ENCODE results near the gene THAP8. TPM values are rescaled to one million over a fixed set of nuclear protein-coding genes. Genes with fewer than 3 reads are reported as not detected.

Gene THAP8
- total and polyA plus RNA-seq, 2 donors (not counting 3 experiments of a cell fraction or from before 2014, with no cell fraction given), result 2.9 to 6.6 TPM

DNA sequence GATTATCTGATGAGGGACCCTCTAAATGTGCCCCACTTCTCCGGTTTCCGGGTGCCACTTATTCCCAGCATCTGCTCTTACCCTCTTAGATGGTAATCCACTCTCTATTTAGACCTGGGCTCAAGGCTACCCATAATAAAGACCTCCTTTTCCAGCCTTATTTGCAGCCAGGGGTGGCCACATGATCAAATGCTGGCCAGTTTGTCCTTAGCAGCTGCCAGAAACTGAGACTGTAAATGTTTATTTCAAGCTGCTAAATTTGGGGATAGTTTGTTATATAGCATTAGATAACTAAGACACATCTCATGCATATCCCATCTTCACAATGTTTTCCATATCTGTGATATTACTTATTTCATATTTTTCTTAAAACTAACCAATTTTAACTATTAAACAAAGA, 10.1 kb downstream of the THAP8 start:
- Histone ChIP-seq H3K27ac (ENCODE audit: insufficient read depth, low read depth, low read length) (no peak overlapping the region), H3K4me2 (ENCODE audit: insufficient read depth, low read length) (no peak overlapping the region), H3K4me1 (ENCODE audit: control insufficient read depth, extremely low read depth, insufficient read depth, low read length) (no peaks in the 10 kb centered on the region), H4K20me1 (replicated peaks; ENCODE audit: control insufficient read depth, extremely low read depth, insufficient read depth, low read length) (no peaks in the 10 kb centered on the region), H2AFZ (ENCODE audit: low read depth, low read length) (no peak overlapping the region), H3K9ac (replicated peaks; ENCODE audit: extremely low read depth, insufficient read depth, low read length) (no peak overlapping the region), H3K4me3 (replicated peaks in 1 of 3; ENCODE audit: insufficient read depth in 1 of 3, low read depth in 1 of 3, low read length in 3 of 3) (no peak overlapping the region), H3K9me1 (replicated peaks; ENCODE audit: control insufficient read depth, extremely low read depth, insufficient read depth, low read length) (no peaks in the 10 kb centered on the region), H3K27me3 (ENCODE audit: control insufficient read depth in 2 of 2, insufficient read depth in 2 of 2, low read length in 2 of 2) (no peaks in the 10 kb centered on the region), H3K79me2 (ENCODE audit: control insufficient read depth, insufficient read depth, low read length) (no peaks in the 10 kb centered on the region), H3K9me3 (replicated peaks; ENCODE audit: control insufficient read depth, insufficient read depth, low read length) (no peaks in the 10 kb centered on the region), H3K36me3 (ENCODE audit: control insufficient read depth in 2 of 2, extremely low read depth in 1 of 2, insufficient read depth in 2 of 2, low read length in 2 of 2) (no peaks in the 10 kb centered on the region)
- TF ChIP-seq JUN (IDR thresholded peaks at IDR 0.05; ENCODE audit: borderline replicate concordance, insufficient read depth, insufficient read length, low read depth), result no peak
- no peak for TF ChIP-seq MYC (IDR thresholded peaks at IDR 0.05; ENCODE audit: low read depth, low read length)
- TF ChIP-seq FOS (IDR thresholded peaks at IDR 0.05; ENCODE audit: borderline replicate concordance, insufficient read depth, low read length), result no peak
- no peak for TF ChIP-seq GATA2 (IDR thresholded peaks at IDR 0.05; ENCODE audit: insufficient read depth, insufficient read length, low read depth, low read length)
- TF ChIP-seq POLR2AphosphoS5 (IDR thresholded peaks at IDR 0.05; ENCODE audit: insufficient read depth, low read depth, low read length), result no peak
- TF ChIP-seq CTCF (IDR thresholded peaks at IDR 0.05; ENCODE audit: extremely low read depth in 1 of 2, insufficient read depth in 1 of 2, low read depth in 1 of 2, low read length in 2 of 2), result no peak
- no peak for TF ChIP-seq POLR2A (IDR thresholded peaks at IDR 0.05; ENCODE audit: low read depth, low read length)
- TF ChIP-seq MAX (IDR thresholded peaks at IDR 0.05; ENCODE audit: insufficient read depth, insufficient read length), result no peak
- no peak for TF ChIP-seq EZH2 (IDR thresholded peaks at IDR 0.05; ENCODE audit: borderline replicate concordance, low read depth, low read length, severe bottlenecking)
- no TSS peak for BruUV-seq (replicated peaks)
- FAIRE-seq (no peak), DNase-seq (ENCODE audit: low read depth, low spot score) (no peak)
- intact Hi-C loops (cut with micrococcal nuclease) (no loop called here), dilution Hi-C loops (cut with MboI; ENCODE audit: extremely low pct_ligation_motif_present, low sequenced_read_pairs) (no loop called here)
- POLR2A ChIA-PET, result no interaction called here
- CTCF ChIA-PET, result interaction anchor here (1.7 kb wide), 1 partner anchor 10 kb away, joined by 5 read pairs; the partner anchor contains the start of gene THAP8
